Stimulated activated naive CD8-positive, alpha-beta T cell treated with anti-CD3 and anti-CD28 coated beads, Interleukin-15, Interleukin-2, amounts not matched to agents 100 ng/mL and 50 ng/mL, for 24 hours (primary cell): Measurements from ENCODE around the gene ZC3HAV1.
"Not testable (repeated sequence)": the region's sequence is repeated elsewhere in the genome, so short reads cannot be mapped to it uniquely, and the experiment has no call there.

Experiments used
- H3K27ac Mint-ChIP-seq: one replicate; pipeline ENCODE4 v1.8.0; 2021; ENCODE audit warnings: mild to moderate bottlenecking, mixed read lengths
- H3K27me3 Mint-ChIP-seq: one replicate; pipeline ENCODE4 v1.8.0; 2021; ENCODE audit warnings: mixed read lengths
- H3K36me3 Mint-ChIP-seq: one replicate; pipeline ENCODE4 v1.8.0; 2021; ENCODE audit warnings: low read depth, mixed read lengths
- H3K4me1 Mint-ChIP-seq: one replicate; pipeline ENCODE4 v1.8.0; 2021; ENCODE audit warnings: low read depth, mixed read lengths
- H3K4me3 Mint-ChIP-seq: one replicate; pipeline ENCODE4 v1.8.0; 2021; ENCODE audit warnings: mild to moderate bottlenecking, mixed read lengths
- H3K9me3 Mint-ChIP-seq: one replicate; pipeline ENCODE4 v1.8.0; 2021; ENCODE audit warnings: mixed read lengths

The ZC3HAV1 gene

GRCh38 chr7:139038691-139039090 is 70.8 kb downstream of the ZC3HAV1 start:
- H3K4me1 Mint-ChIP-seq = peaks cover 32% of the 10 kb centered on the region
- peaks cover 9% of the 10 kb centered on the region for H3K27me3 Mint-ChIP-seq
- H3K4me3 Mint-ChIP-seq = no peak overlapping the region
- no peak overlapping the region for H3K27ac Mint-ChIP-seq
- no peaks in the 10 kb centered on the region for H3K9me3 Mint-ChIP-seq
- peaks cover 18% of the 10 kb centered on the region for H3K36me3 Mint-ChIP-seq

- Mint-ChIP-seq H3K27me3 (peaks cover 9% of the 10 kb centered on the region), H3K4me3 (peak overlapping the region; percentile 86), H3K4me1 (peaks cover 26% of the 10 kb centered on the region), H3K36me3 (peaks cover 17% of the 10 kb centered on the region), H3K9me3 (no peaks in the 10 kb centered on the region), H3K27ac (no peak overlapping the region)
These were observed 72.6 kb downstream of the ZC3HAV1 start for GRCh38 chr7:139036901-139037300.

DNA sequence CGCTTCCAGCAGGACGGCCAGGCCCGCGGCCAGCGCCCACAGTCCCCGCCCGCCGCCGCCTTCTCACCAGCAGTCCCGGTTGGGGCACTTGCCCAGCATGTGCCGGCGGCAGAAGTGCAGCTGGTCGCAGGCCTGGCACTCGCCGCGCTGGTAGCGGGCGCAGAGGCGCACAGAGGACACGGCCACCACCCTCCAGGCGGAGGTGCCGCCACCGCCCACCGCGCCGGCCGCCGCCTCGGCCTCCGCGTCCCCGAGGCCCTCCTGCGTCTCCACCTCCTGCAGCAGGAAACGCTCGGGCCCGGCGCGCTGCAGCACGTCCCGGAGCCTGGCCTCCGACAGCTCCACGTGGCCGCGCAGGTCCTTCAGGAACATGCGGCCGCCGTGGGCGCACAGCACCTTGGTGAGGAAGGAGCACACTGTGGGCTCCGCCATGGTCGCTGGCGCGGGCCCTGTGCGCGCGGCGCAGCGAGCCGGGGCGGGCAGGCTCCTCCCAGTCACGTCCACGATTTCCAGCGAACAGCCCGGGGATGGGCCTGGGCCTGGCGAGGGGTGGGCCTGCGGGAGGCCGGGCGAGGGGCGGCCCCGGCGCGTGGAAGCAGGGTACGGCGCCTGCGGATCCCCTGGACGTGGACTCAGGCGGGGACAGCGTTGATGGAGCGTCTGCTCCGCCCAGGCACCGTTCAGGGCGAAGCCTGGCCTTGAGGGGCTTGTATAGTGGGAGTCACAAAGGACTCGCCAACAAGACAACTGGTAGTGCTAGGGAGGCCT is 73.8 kb downstream of the ZC3HAV1 start, which contains the start of gene ZC3HAV1L:
ZC3HAV1L (minus strand) TSS at position 457 of the 768 bp plus-strand sequence; CDS start at position 432, 25 bp downstream.
- no peaks in the 10 kb centered on the region for H3K9me3 Mint-ChIP-seq
- peaks cover 22% of the 10 kb centered on the region for H3K4me1 Mint-ChIP-seq
- H3K4me3 Mint-ChIP-seq = peak within 1 kb of the TSS; percentile 86
- peaks cover 9% of the 10 kb centered on the region for H3K27me3 Mint-ChIP-seq
- H3K36me3 Mint-ChIP-seq = peaks cover 24% of the 10 kb centered on the region
- H3K27ac Mint-ChIP-seq = peak within 1 kb of the TSS; percentile 86

DNA sequence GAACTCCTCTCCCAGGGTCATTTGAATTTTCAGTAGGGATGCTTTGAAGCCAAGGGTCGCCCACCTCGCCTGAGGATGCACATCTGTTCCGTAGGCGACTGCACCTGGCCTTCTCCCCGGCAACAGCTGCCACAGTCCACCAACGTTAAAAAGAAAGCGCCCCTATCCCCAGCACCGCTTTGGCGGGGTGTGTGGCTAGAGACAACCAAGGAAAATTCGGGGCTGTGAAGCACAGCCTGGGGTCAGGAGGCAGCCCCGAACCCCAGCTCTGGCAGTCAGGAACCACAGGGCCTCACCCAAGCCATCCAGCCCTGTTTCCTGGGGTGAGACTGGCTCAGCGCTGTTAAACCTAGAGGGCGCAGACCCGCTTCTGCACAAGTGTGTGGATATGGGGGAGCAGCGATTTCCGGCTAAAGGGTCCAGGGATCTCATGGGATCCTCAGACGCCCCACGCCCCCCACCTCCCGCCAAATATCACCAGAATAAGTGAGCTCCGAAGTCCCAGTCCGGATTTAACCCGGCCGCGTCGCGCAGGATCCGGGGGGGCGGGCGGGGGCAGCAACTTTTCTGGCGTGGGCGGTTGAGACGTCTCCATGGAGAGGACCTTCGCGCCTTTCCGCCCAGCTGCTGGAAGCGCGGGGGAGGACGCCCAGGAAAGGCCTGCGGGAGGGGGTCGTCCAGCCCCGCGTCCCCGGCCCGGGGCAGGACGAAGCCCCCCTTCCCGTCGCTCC is 74.5 kb downstream of the ZC3HAV1 start:
- H3K27me3 Mint-ChIP-seq = peaks cover 9% of the 10 kb centered on the region
- peak overlapping the region; percentile 86 for H3K4me3 Mint-ChIP-seq
- H3K36me3 Mint-ChIP-seq = peaks cover 26% of the 10 kb centered on the region
- peaks cover 19% of the 10 kb centered on the region for H3K4me1 Mint-ChIP-seq
- no peaks in the 10 kb centered on the region for H3K9me3 Mint-ChIP-seq
- peak overlapping the region; percentile 78 for H3K27ac Mint-ChIP-seq

DNA sequence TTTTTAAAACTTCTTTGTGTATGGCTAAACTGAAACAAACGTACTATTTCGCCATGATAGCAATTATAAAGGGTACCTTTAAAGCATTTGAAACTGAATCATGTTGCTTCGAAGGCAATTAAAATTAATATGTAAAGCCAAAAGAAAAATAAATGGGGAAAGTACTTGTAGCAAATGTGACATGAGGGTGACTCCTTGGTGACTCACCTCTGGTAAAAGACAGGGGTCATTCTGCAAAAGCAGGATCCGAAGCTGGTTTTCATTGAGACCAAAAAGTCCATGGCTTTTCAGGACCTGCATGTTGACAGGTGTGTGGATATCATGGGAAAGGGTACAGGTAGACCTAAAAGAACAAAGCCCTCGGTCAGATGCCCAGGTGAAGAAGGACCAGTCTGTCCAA is 75.2 kb downstream of the ZC3HAV1 start:
- Mint-ChIP-seq H3K4me1 (peaks cover 19% of the 10 kb centered on the region), H3K9me3 (no peaks in the 10 kb centered on the region), H3K27me3 (peaks cover 9% of the 10 kb centered on the region), H3K36me3 (peaks cover 33% of the 10 kb centered on the region), H3K27ac (peak overlapping the region; percentile 45), H3K4me3 (peak overlapping the region; percentile 86)

- H3K4me3 Mint-ChIP-seq = peak overlapping the region; percentile 86
These were observed 76.0 kb downstream of the ZC3HAV1 start for GRCh38 chr7:139033346-139034114.

GRCh38 chr7:139032473-139032872 is 77.0 kb downstream of the ZC3HAV1 start:
- Mint-ChIP-seq H3K27me3 (peaks cover under 1% of the 10 kb centered on the region), H3K36me3 (peaks cover 47% of the 10 kb centered on the region), H3K4me1 (peaks cover 16% of the 10 kb centered on the region), H3K4me3 (no peak overlapping the region), H3K27ac (no peak overlapping the region), H3K9me3 (no peaks in the 10 kb centered on the region)

More at GRCh38 chr7:139033346-139034114, 76.0 kb downstream of the ZC3HAV1 start:
- H3K27me3 Mint-ChIP-seq = peaks cover 8% of the 10 kb centered on the region
- peaks cover 19% of the 10 kb centered on the region for H3K4me1 Mint-ChIP-seq
- H3K27ac Mint-ChIP-seq = peak overlapping the region; percentile 45
- no peaks in the 10 kb centered on the region for H3K9me3 Mint-ChIP-seq
- H3K36me3 Mint-ChIP-seq = peaks cover 38% of the 10 kb centered on the region

DNA sequence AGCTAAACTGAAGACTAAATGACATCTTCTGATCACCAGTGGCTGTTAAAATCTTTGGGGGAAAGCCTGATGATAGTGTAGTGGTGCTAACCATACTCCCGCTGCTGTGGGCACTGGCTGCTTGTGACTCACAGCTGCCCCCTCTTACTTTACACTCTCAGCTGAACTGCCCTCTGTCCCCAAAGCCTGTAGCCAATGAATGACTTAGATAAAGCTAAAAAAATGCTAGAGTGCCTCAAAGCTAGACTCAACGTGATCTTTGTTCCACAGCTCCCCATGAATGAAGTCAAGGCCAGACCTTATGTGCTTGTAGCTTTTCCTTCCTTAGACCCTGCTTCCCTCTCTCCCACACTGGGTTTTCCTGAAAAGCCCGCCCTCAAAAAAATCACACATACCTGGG is 80.2 kb downstream of the ZC3HAV1 start:
- no peaks in the 10 kb centered on the region for H3K27me3 Mint-ChIP-seq
- no peak overlapping the region for H3K27ac Mint-ChIP-seq
- H3K4me3 Mint-ChIP-seq = no peak overlapping the region
- H3K4me1 Mint-ChIP-seq = peaks cover 7% of the 10 kb centered on the region
- peaks cover 70% of the 10 kb centered on the region for H3K36me3 Mint-ChIP-seq
- H3K9me3 Mint-ChIP-seq = no peaks in the 10 kb centered on the region

GRCh38 chr7:139026551-139026950 is 83.0 kb downstream of the ZC3HAV1 start:
- H3K27me3 Mint-ChIP-seq = no peaks in the 10 kb centered on the region
- H3K27ac Mint-ChIP-seq = no peak overlapping the region
- no peaks in the 10 kb centered on the region for H3K4me1 Mint-ChIP-seq
- peaks cover 75% of the 10 kb centered on the region for H3K36me3 Mint-ChIP-seq
- no peak overlapping the region for H3K4me3 Mint-ChIP-seq
- no peaks in the 10 kb centered on the region for H3K9me3 Mint-ChIP-seq

- H3K36me3 Mint-ChIP-seq = peaks cover 70% of the 10 kb centered on the region
- not testable (repeated sequence) for H3K4me1 Mint-ChIP-seq, H3K4me3 Mint-ChIP-seq, H3K27me3 Mint-ChIP-seq, H3K27ac Mint-ChIP-seq, H3K9me3 Mint-ChIP-seq
These were observed 83.7 kb downstream of the ZC3HAV1 start for GRCh38 chr7:139025861-139026260.

DNA sequence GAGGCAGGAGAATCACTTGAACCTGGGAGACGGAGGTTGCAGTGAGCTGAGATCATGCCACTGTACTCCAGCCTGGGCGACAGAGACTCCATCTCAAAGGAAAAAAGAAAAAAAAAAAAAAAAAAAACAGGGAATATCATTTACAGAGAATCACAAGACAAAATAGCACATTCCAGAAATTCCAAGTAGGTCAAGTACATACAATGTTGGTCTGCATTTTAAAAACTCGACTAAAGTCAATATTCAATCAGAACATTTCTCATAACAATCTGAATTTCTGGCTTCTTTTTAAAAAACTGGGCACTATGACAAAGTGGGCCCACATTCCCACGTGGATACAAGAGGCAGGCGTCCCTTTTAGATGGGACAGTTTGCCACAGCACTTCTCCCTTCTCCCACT is 86.4 kb downstream of the ZC3HAV1 start:
- Mint-ChIP-seq H3K27me3 (no peaks in the 10 kb centered on the region), H3K27ac (no peak overlapping the region), H3K9me3 (no peaks in the 10 kb centered on the region), H3K36me3 (peaks cover 50% of the 10 kb centered on the region), H3K4me1 (no peaks in the 10 kb centered on the region), H3K4me3 (no peak overlapping the region)

- no peak overlapping the region for H3K27ac Mint-ChIP-seq
- H3K4me1 Mint-ChIP-seq = no peaks in the 10 kb centered on the region
- no peaks in the 10 kb centered on the region for H3K27me3 Mint-ChIP-seq
- H3K9me3 Mint-ChIP-seq = no peaks in the 10 kb centered on the region
- H3K4me3 Mint-ChIP-seq = no peak overlapping the region
- H3K36me3 Mint-ChIP-seq = peaks cover 46% of the 10 kb centered on the region
These were observed 87.2 kb downstream of the ZC3HAV1 start for GRCh38 chr7:139022286-139022685.

- no peak overlapping the region for H3K4me3 Mint-ChIP-seq
- peaks cover 16% of the 10 kb centered on the region for H3K36me3 Mint-ChIP-seq
- peaks cover 3% of the 10 kb centered on the region for H3K27me3 Mint-ChIP-seq
- H3K27ac Mint-ChIP-seq = no peak overlapping the region
- no peaks in the 10 kb centered on the region for H3K9me3 Mint-ChIP-seq
- H3K4me1 Mint-ChIP-seq = no peaks in the 10 kb centered on the region
These were observed 90.6 kb downstream of the ZC3HAV1 start for GRCh38 chr7:139018910-139019309.

- Mint-ChIP-seq H3K27me3 (peaks cover 5% of the 10 kb centered on the region), H3K4me1 (no peaks in the 10 kb centered on the region), H3K4me3 (no peak overlapping the region), H3K27ac (no peak overlapping the region), H3K36me3 (no peaks in the 10 kb centered on the region), H3K9me3 (no peaks in the 10 kb centered on the region)
These were observed 92.5 kb downstream of the ZC3HAV1 start for GRCh38 chr7:139016931-139017511.
